Right renal cortex interstitium (tissue), 3 donors: ENCODE results near the gene ATG7. TPM values are rescaled to one million over a fixed set of nuclear protein-coding genes. Genes with fewer than 3 reads are reported as not detected.
"Not testable (repeated sequence)": the region's sequence is repeated elsewhere in the genome, so short reads cannot be mapped to it uniquely, and the experiment has no call there.

Source experiments
- DNase-seq, 3 donors: peaks; one replicate each; pipeline ENCODE4 v3.0.0-alpha.2; 2013; ENCODE audit warnings: low read depth in 3 of 3, low spot score in 2 of 3
- polyA plus RNA-seq, 3 donors: library from polyadenylated mRNA; unstranded; fragments of 120-200 nt; gene quantifications; one replicate each; pipeline ENCODE4 v1.2.1, GENCODE V29; 2013; ENCODE audit not compliant: insufficient read length in 3 of 3

ATG7 gene
- polyA plus RNA-seq, 3 donors = 26.9 to 27.3 (median 27.1) TPM

DNA sequence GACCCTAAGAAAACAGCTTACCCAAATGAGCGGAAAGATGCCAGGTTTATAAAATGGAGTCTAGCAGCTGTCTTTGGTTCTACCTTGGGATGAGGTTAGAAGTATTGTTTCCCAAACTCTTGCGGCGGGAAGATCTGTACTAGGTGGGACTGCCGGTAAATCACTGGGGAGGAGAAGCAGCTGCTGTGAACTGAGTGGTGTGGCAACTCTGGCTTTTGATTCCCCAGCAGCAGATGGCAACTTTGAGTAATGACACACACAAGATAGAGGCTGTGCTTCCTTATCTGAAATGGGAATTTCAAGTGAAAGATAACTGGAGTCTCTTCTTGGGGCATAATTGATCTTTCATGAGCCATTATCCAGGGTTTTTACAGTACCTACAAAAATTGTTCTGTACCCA is 184.9 kb downstream of the ATG7 start:
- DNase-seq = no peak

- no peak for DNase-seq
These were observed 187.1 kb downstream of the ATG7 start for GRCh38 chr3:11459186-11459824.

DNA sequence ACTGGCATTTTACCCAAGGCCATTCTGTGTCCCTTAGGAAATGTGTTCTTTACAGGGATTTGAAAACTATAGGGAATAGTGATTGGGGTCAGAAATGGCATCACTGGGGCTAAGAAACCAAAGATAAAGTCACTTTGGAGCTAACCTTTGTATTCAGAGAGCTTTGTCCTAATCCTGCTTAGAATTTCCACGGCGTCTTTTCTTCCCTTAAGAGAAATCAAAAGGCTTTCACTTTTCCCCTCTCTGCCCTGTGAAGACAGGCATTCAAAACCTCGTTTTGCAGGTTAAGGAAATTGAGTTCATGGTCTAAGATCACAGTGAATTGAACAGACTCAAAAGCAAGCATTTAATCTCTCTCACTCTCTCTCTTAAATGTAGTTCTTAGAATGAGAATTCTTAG is 189.0 kb downstream of the ATG7 start:
- no peak for DNase-seq

GRCh38 chr3:11462673-11463072 is 190.5 kb downstream of the ATG7 start:
- not testable (repeated sequence) for DNase-seq

- DNase-seq = no peak
These were observed 191.4 kb downstream of the ATG7 start for GRCh38 chr3:11463591-11463990.

DNA sequence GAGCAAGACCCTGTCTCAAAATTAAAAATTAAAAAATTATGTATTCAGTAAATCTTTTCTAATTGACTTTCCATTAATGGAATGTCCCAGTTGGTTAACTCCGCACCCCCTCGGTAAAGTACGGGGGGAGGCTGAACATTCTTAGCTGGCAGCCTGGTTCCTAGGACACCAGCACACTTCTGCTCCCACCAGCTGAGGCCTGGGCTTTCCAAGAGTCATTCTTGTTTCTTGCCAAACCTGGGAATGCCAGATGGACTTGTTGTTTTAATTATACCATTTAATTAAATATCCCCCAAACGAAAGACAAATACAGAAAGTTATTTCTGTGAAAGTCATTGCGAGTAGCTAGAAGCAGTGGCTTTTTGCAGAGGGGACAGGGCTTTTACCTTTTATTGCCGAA is 192.2 kb downstream of the ATG7 start:
- DNase-seq = no peak

GRCh38 chr3:11465744-11466616 is 193.8 kb downstream of the ATG7 start:
- no peak for DNase-seq

GRCh38 chr3:11467875-11468274 is 195.7 kb downstream of the ATG7 start:
- no peak for DNase-seq

DNA sequence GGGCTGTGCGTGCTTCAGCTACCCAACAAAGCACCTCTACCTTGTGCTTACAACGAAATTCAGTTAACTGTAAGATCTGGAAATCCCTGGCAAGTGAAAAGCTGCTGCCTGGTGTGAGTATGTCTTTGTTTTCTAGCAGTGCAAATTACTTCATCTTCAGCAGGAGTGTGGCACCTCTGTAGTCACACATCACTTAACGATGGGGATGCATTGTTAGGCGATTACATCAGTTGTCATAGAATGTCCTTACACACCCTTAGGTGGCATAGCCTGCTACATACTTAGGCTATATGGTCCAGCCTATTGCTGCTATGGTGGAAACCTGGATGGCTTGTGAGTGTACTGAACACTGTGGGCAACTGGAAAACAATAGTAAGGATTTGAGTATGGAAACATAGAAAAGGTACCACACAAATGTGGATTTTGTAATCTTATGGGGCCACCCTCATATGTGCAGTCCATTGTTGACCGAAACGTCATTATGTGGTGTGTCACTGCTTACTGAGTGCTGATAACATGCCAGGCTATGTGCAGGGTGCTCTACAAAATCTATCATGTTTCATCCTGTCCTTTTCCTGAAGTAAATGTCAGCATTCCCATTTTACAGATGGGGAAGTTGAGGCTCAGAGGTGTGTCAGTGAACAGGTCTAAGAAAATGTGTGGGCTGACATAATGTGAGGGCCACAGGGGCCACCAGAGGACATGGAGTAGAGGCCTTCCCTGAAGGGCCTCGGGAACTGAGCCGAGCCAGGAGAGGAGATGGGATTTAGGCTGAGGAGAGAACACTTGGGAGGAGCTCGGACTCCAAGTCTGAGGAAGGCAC is 198.0 kb downstream of the ATG7 start:
- no peak for DNase-seq

- no peak for DNase-seq
These were observed 203.1 kb downstream of the ATG7 start for GRCh38 chr3:11475324-11475723.

GRCh38 chr3:11476735-11477144 is 204.5 kb downstream of the ATG7 start:
- no peak for DNase-seq

GRCh38 chr3:11477407-11477911 is 205.3 kb downstream of the ATG7 start:
- no peak for DNase-seq

DNA sequence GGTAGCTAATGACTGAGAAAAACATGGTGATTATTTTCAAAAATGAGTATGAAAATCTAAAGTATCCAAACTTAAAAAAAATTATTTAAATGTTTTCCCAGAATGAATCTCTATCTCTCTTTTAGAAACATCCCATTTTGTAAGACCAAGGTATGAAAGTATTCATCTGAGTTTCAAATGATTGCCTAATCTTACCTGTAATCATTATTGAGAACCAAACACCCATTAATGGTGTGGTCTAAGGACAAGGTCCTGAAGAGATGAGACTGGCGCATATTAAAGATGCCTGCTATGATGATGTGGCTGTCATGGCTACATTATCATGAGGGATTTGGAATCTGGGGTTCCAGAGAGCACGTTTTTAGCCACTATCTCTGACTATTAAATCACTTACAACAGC is 206.0 kb downstream of the ATG7 start:
- no peak for DNase-seq

- DNase-seq = no peak
These were observed 207.0 kb downstream of the ATG7 start for GRCh38 chr3:11479221-11479620.

GRCh38 chr3:11480663-11481298 is 208.6 kb downstream of the ATG7 start:
- DNase-seq = no peak

DNA sequence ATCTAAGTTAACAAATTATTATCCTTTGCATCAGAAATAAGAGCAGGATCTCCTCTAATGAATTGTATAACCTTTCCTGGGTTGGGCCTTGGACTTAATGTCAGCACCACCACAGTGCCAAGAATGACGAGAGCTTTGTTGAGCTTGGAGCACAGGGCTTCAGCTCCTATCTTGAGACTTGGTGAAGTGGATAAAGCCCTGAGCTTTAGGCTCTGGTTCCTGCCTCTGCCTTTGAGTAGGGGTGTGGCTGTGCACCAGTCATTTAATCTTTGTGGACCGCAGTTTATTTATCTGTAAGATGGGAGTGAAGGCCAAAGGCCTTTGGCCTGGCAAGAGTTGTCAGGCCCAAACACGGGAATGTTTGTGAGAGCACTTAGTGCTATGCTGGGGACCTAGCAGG is 209.4 kb downstream of the ATG7 start:
- no peak for DNase-seq

- no peak for DNase-seq
These were observed 209.8 kb downstream of the ATG7 start for GRCh38 chr3:11482021-11482420.

GRCh38 chr3:11488356-11488755 is 216.2 kb downstream of the ATG7 start:
- not testable (repeated sequence) for DNase-seq

DNA sequence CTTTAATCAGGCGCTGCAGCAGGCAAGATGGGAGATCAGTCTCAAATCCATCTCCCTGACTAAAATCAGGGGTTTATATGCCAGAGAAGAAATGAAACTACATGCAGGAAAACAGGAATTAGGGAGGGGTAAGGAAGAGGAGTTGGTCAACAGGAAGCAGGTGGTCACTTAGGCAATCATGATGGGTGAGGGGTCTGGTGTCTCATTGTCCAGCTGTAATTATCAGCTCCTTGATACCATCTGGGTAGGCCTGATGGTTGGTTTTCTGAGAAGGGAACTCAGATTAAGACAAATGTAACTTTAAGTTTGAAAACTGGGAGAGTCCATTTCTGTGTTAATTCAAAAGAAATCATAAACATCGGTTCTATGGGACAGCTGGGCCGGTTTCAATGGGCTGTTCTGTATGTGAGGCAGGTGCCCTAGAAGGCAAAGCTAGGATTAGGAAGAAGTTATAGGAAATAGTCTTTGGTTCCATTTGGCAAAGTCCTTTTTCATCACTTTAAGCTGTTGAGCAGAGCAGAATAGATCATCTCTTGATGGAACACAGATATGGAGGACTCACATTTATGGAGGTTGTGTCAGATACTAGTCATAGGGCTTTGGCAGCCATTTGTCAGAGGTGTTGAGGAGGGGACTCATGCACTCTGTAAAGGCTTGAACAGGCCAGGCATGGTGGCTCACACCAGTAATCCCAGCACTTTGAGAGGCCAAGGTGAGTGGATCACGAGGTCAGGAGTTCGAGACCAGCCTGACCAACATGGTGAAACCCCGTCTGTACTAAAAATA is 222.1 kb downstream of the ATG7 start:
- DNase-seq = no peak
